Glomerular endothelial cell (primary cell): ENCODE measurements around the gene CHST9. TPM values are rescaled to one million over a fixed set of nuclear protein-coding genes. Genes with fewer than 3 reads are reported as not detected.
"Not testable (repeated sequence)": the region's sequence is repeated elsewhere in the genome, so short reads cannot be mapped to it uniquely, and the experiment has no call there.

Experiments used
- DNase-seq: peaks from one replicate; pipeline ENCODE4 v3.0.0-alpha.2; 2011; ENCODE audit warnings: low read depth, low spot score; ENCODE audit errors: extremely low read depth
- total RNA-seq: library from RNA; depleted of rRNA; stranded (reverse); fragments of >200 nt; gene quantifications from 2 replicates; pipeline ENCODE4 v1.2.3, GENCODE V29; 2015

Gene CHST9
- total RNA-seq, 1 donor from 2014 or later: not detected

GRCh38 chr18:27108842-27109241, 76.3 kb downstream of the CHST9 start:
- no peak for DNase-seq

GRCh38 chr18:27104743-27105142, 80.4 kb downstream of the CHST9 start:
- no peak for DNase-seq

GRCh38 chr18:27094621-27095020, 90.5 kb downstream of the CHST9 start:
- no peak for DNase-seq

- not testable (repeated sequence) for DNase-seq
Measured at GRCh38 chr18:27093290-27093689, 91.8 kb downstream of the CHST9 start.

GRCh38 chr18:27081701-27082100, 103.4 kb downstream of the CHST9 start:
- DNase-seq: no peak

GRCh38 chr18:27075828-27076227, 109.3 kb downstream of the CHST9 start:
- DNase-seq: no peak

- DNase-seq: no peak
Measured at GRCh38 chr18:27073404-27073830, 111.7 kb downstream of the CHST9 start.

- no peak for DNase-seq
Measured at GRCh38 chr18:27064673-27065072, 120.4 kb downstream of the CHST9 start.

GRCh38 chr18:27062802-27063201, 122.3 kb downstream of the CHST9 start:
- DNase-seq: no peak

GRCh38 chr18:27061488-27062095, 123.5 kb downstream of the CHST9 start:
- DNase-seq: no peak

- DNase-seq: no peak
Measured at GRCh38 chr18:27057519-27058234, 127.4 kb downstream of the CHST9 start.

GRCh38 chr18:27054926-27055325, 130.2 kb downstream of the CHST9 start:
- DNase-seq: no peak

GRCh38 chr18:27049969-27050368, 135.1 kb downstream of the CHST9 start:
- no peak for DNase-seq

GRCh38 chr18:27045342-27045741, 139.8 kb downstream of the CHST9 start:
- no peak for DNase-seq

- no peak for DNase-seq
Measured at GRCh38 chr18:27042177-27042576, 142.9 kb downstream of the CHST9 start.

GRCh38 chr18:27040796-27041195, 144.3 kb downstream of the CHST9 start:
- DNase-seq: no peak

- no peak for DNase-seq
Measured at GRCh38 chr18:27033722-27034121, 151.4 kb downstream of the CHST9 start.

GRCh38 chr18:27030421-27030820, 154.7 kb downstream of the CHST9 start:
- no peak for DNase-seq

GRCh38 chr18:27022477-27022876, 162.6 kb downstream of the CHST9 start:
- DNase-seq: no peak

GRCh38 chr18:27017901-27018500, 167.1 kb downstream of the CHST9 start:
- DNase-seq: no peak

GRCh38 chr18:27014841-27015240, 170.3 kb downstream of the CHST9 start:
- DNase-seq: no peak

- no peak for DNase-seq
Measured at GRCh38 chr18:27010784-27011183, 174.3 kb downstream of the CHST9 start.
